NCI-H2227 treated with DMSO at 0.1 percent for 48 hours (cell line): ENCODE measurements around the gene UNG.

Experiments
- DNase-seq: peaks from one replicate; lab custom pipeline; 2025; lab: John Stamatoyannopoulos, UW

The UNG gene

GRCh38 chr12:109154451-109155438, 57.3 kb downstream of the UNG start:
- DNase-seq, result peak; percentile 86

DNA sequence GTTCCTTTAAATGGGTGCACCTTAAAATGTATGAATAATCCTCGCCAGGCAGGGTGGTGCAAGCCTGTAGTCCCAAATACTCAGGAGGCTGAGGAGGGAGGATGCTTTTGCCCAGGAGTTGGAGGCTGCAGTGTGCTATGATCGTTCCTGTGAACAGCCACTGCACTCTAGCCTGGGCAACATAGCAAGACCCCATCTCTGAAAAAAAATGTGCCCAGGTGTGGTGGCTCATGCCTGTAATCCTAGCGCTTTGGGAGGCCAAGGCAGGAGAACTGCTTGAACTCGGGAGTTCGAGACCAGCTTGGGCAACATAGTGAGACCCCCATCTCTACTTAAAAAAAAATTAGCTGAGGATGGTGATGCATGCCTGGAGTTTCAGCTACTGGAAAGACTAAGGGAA, 58.6 kb downstream of the UNG start:
- no peak for DNase-seq

GRCh38 chr12:109156586-109156985, 59.2 kb downstream of the UNG start:
- DNase-seq, result no peak

GRCh38 chr12:109157986-109158385, 60.6 kb downstream of the UNG start:
- DNase-seq, result no peak

DNA sequence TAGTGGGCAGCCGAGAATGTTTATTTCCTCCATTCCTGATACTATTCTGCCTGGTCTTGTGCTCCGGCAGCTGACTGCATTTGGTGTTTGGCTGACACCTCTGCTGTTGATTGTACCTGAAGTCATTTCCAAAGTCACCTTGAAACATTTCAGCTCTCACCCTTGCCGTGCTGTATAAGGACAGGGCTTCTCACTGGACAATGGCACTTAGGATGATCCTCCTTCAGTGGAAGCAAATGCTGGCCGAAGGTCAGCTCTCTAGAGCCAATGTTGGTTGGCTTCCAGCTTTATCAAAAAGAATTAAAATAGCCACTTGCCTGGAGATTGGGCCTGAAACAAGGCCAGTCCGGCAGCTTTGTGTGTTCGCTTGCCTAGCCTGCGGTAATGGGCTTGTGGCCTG, 63.0 kb downstream of the UNG start:
- DNase-seq, result no peak
